HepG2 (cell line): Measurements from ENCODE around the gene FAM111B. TPM values are rescaled to one million over a fixed set of nuclear protein-coding genes. Genes with fewer than 3 reads are reported as not detected.
A peak's percentile ranks its signal among the peaks of the same experiment; 100 is the strongest.

Experiments
- BHLHE40 ChIP-seq: IDR thresholded peaks from 2 replicates; pipeline ENCODE4 v1.6.1; 2011; ENCODE audit warnings: low read length, improper control_type of control experiment
- IKZF1 ChIP-seq: fragments of 450-650 bp; IDR thresholded peaks from 2 replicates; pipeline ENCODE4 v1.7.1; 2016
- MAFK ChIP-seq, 2 experiments: IDR thresholded peaks in 1 of 2; conservative IDR thresholded peaks in 1 of 2; 2 replicates each; pipeline ENCODE4 v1.6.1; 2011; ENCODE audit warnings: improper control_type of control experiment in 2 of 2, low read length in 2 of 2
- ZBTB21 ChIP-seq: sonication (generic); formaldehyde crosslinking; IDR thresholded peaks from 2 replicates; pipeline ENCODE4 v1.4.0; 2020; ENCODE audit warnings: missing genetic modification reagents
- ZZZ3 ChIP-seq: sonication (generic); formaldehyde crosslinking; IDR thresholded peaks from 2 replicates; pipeline ENCODE4 v1.4.0; 2020; ENCODE audit warnings: missing genetic modification reagents, mild to moderate bottlenecking, borderline replicate concordance
- polyA plus RNA-seq, 8 experiments: library from polyadenylated mRNA; depleted of rRNA in 3 of 8; stranded (reverse) in 7 of 8; unstranded in 1 of 8; fragments of >200 nt; fragmentation: Illumina TruSeq in 4 of 8; extraction: Trizol in 4 of 8; gene quantifications; 2 replicates each; pipeline versions ENCODE4 v1.2.1 to v1.2.3, GENCODE V29; 2011 to 2016; ENCODE audit warnings: low read depth in 4 of 8, missing spikeins in 1 of 8, mixed read lengths in 1 of 8; ENCODE audit not compliant: insufficient read depth in 1 of 8
- total RNA-seq, 5 experiments: library from RNA; depleted of rRNA; stranded (reverse); fragments of >200 nt; fragmentation: Illumina TruSeq; extraction: Trizol; gene quantifications; 2 replicates each; pipeline ENCODE4 v1.2.3, GENCODE V29; 2016; ENCODE audit warnings: low read depth in 1 of 5
- TF ChIP-seq, protein P1 (sequence below): sonication (generic); formaldehyde crosslinking; IDR thresholded peaks from 2 replicates; pipeline ENCODE4 v1.5.0; 2020; ENCODE audit warnings: mild to moderate bottlenecking, missing genetic modification reagents
- TF ChIP-seq, protein P2 (sequence below): sonication (generic); formaldehyde crosslinking; IDR thresholded peaks from 2 replicates; pipeline ENCODE4 v1.4.0; 2020; ENCODE audit warnings: missing genetic modification reagents
- TF ChIP-seq, protein P3 (sequence below): sonication (generic); formaldehyde crosslinking; IDR thresholded peaks from 2 replicates; pipeline ENCODE4 v1.4.0; 2020; ENCODE audit warnings: missing genetic modification reagents
- TF ChIP-seq, protein P4 (sequence below): sonication (generic); formaldehyde crosslinking; IDR thresholded peaks from 2 replicates; pipeline ENCODE4 v1.5.0; 2020; ENCODE audit warnings: missing genetic modification reagents, mild to moderate bottlenecking, borderline replicate concordance
- TF ChIP-seq, protein P5 (sequence below): sonication (generic); formaldehyde crosslinking; IDR thresholded peaks from one replicate; pipeline ENCODE4 v1.5.1; 2020; ENCODE audit warnings: mild to moderate bottlenecking, missing genetic modification reagents; ENCODE audit errors: not compliant biosample characterization

The FAM111B gene
- total and polyA plus RNA-seq, 2 of the 13 experiments (the other 11 are each of a cell fraction or from before 2014, with no cell fraction given) = 1.6 to 28.2 TPM

DNA sequence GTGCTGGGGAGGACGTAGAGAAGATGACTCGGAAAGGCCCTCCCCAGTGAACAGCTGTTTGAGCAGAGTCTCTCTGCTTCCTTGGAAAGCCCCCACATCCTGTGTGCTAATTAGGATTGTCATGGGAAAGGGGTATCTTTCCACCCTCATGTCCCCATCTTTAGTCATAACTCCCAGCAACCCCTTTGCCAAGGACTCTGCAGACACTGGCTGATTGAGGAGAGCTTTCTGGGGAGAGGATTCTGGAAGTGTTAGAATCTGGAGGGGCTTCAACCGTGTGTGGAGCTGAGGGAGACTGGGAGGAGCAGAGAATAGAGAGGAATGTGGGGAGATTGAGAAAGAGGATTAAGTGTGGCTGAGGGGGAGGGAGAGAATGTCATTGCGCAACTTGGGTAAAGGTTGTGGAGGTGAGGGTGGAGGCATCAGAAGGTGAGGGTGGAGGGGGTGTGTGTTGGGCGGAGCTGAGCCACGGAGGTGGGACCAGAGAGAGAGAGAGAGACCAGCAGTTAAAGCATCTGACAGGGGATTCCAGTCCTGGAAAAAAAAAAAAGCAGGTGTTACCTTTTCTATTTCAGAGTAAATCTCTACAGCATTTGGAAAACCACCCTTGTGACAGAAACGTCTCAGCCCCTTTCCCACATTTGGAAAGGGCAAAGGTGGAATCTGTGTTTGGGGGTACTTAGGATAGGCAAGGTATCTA, 67.1 kb downstream of the FAM111B start (continued):
- TF ChIP-seq, protein P1, sequence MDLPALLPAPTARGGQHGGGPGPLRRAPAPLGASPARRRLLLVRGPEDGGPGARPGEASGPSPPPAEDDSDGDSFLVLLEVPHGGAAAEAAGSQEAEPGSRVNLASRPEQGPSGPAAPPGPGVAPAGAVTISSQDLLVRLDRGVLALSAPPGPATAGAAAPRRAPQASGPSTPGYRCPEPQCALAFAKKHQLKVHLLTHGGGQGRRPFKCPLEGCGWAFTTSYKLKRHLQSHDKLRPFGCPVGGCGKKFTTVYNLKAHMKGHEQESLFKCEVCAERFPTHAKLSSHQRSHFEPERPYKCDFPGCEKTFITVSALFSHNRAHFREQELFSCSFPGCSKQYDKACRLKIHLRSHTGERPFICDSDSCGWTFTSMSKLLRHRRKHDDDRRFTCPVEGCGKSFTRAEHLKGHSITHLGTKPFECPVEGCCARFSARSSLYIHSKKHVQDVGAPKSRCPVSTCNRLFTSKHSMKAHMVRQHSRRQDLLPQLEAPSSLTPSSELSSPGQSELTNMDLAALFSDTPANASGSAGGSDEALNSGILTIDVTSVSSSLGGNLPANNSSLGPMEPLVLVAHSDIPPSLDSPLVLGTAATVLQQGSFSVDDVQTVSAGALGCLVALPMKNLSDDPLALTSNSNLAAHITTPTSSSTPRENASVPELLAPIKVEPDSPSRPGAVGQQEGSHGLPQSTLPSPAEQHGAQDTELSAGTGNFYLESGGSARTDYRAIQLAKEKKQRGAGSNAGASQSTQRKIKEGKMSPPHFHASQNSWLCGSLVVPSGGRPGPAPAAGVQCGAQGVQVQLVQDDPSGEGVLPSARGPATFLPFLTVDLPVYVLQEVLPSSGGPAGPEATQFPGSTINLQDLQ = 0 out of 2 replicates have a peak, but pooled peaks have one; percentile 31
- TF ChIP-seq, protein P2, sequence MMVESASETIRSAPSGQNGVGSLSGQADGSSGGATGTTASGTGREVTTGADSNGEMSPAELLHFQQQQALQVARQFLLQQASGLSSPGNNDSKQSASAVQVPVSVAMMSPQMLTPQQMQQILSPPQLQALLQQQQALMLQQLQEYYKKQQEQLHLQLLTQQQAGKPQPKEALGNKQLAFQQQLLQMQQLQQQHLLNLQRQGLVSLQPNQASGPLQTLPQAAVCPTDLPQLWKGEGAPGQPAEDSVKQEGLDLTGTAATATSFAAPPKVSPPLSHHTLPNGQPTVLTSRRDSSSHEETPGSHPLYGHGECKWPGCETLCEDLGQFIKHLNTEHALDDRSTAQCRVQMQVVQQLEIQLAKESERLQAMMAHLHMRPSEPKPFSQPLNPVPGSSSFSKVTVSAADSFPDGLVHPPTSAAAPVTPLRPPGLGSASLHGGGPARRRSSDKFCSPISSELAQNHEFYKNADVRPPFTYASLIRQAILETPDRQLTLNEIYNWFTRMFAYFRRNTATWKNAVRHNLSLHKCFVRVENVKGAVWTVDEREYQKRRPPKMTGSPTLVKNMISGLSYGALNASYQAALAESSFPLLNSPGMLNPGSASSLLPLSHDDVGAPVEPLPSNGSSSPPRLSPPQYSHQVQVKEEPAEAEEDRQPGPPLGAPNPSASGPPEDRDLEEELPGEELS = peak; percentile 72
- no peak for TF ChIP-seq MAFK (conservative IDR thresholded peaks at IDR 0.05 in 1 of 2, IDR thresholded peaks at IDR 0.05 in 1 of 2; ENCODE audit: low read length in 2 of 2)
- TF ChIP-seq ZZZ3 = no peak
- TF ChIP-seq, protein P3, sequence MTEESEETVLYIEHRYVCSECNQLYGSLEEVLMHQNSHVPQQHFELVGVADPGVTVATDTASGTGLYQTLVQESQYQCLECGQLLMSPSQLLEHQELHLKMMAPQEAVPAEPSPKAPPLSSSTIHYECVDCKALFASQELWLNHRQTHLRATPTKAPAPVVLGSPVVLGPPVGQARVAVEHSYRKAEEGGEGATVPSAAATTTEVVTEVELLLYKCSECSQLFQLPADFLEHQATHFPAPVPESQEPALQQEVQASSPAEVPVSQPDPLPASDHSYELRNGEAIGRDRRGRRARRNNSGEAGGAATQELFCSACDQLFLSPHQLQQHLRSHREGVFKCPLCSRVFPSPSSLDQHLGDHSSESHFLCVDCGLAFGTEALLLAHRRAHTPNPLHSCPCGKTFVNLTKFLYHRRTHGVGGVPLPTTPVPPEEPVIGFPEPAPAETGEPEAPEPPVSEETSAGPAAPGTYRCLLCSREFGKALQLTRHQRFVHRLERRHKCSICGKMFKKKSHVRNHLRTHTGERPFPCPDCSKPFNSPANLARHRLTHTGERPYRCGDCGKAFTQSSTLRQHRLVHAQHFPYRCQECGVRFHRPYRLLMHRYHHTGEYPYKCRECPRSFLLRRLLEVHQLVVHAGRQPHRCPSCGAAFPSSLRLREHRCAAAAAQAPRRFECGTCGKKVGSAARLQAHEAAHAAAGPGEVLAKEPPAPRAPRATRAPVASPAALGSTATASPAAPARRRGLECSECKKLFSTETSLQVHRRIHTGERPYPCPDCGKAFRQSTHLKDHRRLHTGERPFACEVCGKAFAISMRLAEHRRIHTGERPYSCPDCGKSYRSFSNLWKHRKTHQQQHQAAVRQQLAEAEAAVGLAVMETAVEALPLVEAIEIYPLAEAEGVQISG = 0 out of 2 replicates have a peak, but pooled peaks have one; percentile 35
- TF ChIP-seq IKZF1 = no peak
- no peak for TF ChIP-seq BHLHE40
- TF ChIP-seq ZBTB21 = no peak
- TF ChIP-seq, protein P4, sequence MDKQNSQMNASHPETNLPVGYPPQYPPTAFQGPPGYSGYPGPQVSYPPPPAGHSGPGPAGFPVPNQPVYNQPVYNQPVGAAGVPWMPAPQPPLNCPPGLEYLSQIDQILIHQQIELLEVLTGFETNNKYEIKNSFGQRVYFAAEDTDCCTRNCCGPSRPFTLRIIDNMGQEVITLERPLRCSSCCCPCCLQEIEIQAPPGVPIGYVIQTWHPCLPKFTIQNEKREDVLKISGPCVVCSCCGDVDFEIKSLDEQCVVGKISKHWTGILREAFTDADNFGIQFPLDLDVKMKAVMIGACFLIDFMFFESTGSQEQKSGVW (CRISPR knock-in tag) = no peak
- TF ChIP-seq, protein P5, sequence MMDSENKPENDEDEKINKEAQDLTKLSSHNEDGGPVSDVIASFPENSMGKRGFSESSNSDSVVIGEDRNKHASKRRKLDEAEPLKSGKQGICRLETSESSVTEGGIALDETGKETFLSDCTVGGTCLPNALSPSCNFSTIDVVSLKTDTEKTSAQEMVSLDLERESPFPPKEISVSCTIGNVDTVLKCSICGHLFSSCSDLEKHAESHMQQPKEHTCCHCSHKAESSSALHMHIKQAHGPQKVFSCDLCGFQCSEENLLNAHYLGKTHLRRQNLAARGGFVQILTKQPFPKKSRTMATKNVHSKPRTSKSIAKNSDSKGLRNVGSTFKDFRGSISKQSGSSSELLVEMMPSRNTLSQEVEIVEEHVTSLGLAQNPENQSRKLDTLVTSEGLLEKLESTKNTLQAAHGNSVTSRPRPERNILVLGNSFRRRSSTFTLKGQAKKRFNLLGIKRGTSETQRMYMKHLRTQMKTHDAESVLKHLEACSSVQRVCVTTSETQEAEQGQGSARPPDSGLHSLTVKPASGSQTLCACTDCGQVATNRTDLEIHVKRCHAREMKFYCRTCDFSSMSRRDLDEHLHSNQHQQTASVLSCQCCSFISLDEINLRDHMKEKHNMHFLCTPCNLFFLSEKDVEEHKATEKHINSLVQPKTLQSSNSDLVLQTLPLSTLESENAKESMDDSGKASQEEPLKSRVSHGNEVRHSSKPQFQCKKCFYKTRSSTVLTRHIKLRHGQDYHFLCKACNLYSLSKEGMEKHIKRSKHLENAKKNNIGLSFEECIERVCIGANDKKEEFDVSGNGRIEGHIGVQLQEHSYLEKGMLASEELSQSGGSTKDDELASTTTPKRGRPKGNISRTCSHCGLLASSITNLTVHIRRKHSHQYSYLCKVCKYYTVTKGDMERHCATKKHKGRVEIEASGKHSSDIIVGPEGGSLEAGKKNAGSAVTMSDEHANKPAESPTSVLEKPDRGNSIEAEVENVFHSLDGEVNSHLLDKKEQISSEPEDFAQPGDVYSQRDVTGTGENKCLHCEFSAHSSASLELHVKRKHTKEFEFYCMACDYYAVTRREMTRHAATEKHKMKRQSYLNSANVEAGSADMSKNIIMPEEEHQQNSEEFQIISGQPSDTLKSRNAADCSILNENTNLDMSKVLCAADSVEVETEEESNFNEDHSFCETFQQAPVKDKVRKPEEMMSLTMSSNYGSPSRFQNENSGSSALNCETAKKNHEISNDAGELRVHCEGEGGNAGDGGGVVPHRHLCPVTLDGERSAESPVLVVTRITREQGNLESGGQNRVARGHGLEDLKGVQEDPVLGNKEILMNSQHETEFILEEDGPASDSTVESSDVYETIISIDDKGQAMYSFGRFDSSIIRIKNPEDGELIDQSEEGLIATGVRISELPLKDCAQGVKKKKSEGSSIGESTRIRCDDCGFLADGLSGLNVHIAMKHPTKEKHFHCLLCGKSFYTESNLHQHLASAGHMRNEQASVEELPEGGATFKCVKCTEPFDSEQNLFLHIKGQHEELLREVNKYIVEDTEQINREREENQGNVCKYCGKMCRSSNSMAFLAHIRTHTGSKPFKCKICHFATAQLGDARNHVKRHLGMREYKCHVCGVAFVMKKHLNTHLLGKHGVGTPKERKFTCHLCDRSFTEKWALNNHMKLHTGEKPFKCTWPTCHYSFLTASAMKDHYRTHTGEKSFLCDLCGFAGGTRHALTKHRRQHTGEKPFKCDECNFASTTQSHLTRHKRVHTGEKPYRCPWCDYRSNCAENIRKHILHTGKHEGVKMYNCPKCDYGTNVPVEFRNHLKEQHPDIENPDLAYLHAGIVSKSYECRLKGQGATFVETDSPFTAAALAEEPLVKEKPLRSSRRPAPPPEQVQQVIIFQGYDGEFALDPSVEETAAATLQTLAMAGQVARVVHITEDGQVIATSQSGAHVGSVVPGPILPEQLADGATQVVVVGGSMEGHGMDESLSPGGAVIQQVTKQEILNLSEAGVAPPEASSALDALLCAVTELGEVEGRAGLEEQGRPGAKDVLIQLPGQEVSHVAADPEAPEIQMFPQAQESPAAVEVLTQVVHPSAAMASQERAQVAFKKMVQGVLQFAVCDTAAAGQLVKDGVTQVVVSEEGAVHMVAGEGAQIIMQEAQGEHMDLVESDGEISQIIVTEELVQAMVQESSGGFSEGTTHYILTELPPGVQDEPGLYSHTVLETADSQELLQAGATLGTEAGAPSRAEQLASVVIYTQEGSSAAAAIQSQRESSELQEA (CRISPR knock-in tag) = no peak
